ACHN (cell line): ENCODE results near the gene UBE2H.
"Not testable (repeated sequence)": the region's sequence is repeated elsewhere in the genome, so short reads cannot be mapped to it uniquely, and the experiment has no call there.

Source experiments
- DNase-seq: peaks from one replicate; pipeline ENCODE4 v3.0.0-alpha.2; 2015
- in situ Hi-C: cut with HindIII; loops from 2 replicates; pipeline ENCODE4 v1.10.0; 2017; ENCODE audit warnings: low sequenced_read_pairs, low pct_ligation_motif_present, low pct_unique_long_range_greater_than_20kb

Gene UBE2H

DNA sequence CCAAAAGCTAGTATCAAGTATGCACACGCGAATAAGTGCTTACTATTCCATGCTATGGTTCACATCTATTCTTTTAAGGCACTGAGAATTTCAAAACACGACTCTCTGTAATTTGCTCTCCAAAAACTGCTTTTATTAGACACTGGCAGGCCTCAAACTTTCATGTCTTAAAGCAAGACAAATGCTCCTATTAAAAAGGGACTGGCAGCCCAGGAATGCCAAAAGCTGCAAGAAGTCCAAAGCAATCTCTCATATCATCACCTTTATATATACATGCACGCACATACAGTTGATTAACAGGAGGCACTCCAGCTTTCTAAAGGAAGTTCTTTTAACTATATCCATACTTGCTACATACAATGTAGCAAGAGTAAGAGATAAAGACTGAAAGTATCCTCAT, 34.8 kb downstream of the UBE2H start:
- no peak for DNase-seq
- in situ Hi-C loops = no loop called here

- no peak for DNase-seq
- in situ Hi-C loops = no loop called here
These were observed 38.1 kb downstream of the UBE2H start for GRCh38 chr7:129914536-129915272.

DNA sequence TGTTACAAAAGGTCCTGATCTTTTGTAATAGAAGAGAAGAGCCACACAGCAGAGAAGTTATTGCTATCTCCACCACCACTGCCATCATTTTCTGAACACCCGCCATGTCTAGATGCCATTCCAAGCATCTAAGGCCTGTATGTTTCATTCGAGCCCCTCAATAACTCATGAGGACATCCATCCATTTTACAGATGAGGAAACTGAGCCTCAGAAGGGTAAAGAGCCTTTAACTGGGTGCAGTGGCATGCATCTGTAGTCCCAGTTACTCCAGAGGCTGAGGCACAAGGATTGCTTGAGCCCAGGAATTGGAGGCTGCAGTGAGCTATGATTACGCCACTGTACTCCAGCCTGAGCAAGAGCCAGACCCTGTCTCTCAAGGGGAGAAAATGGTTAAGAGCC, 39.3 kb downstream of the UBE2H start:
- in situ Hi-C loops = no loop called here
- no peak for DNase-seq

- in situ Hi-C loops = no loop called here
- DNase-seq = no peak
These were observed 41.0 kb downstream of the UBE2H start for GRCh38 chr7:129911790-129912189.

DNA sequence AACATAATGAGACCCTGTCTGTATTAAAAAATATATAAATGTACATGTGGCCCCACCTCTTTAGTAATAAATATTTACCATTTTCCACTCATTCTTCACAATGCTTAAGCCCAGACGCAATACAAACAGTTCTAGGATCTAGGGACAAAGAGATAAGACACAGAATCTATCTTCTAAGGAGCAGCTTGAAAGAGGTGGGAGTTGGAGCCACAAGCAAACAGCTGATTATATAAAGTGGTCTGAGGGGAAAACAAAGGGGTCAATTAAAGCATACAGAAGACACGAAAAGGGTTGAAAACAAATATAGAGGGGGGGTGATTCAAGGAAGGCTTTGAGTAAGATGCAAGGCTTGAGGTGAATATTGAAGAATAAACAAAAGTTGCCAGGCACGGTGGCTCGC, 43.1 kb downstream of the UBE2H start:
- in situ Hi-C loops = no loop called here
- no peak for DNase-seq

DNA sequence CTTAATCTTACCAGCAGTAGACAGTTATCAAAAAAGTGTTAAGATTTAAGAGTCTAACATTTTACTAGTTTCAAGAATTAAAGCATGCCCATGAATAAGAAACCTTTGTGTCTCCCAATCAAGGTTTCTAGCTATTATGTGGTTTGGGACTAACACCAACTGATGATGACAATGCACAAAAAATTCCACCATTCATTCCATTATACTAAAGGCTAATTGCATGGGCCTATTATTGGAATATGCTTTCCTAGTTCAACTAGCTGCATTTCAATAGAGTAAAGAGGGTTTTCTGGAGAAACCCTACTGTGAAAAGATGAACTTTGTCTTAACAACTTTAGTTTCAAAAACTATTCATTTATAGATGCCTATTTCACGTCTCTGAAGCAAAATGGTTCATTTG, 44.6 kb downstream of the UBE2H start:
- in situ Hi-C loops = no loop called here
- no peak for DNase-seq

DNA sequence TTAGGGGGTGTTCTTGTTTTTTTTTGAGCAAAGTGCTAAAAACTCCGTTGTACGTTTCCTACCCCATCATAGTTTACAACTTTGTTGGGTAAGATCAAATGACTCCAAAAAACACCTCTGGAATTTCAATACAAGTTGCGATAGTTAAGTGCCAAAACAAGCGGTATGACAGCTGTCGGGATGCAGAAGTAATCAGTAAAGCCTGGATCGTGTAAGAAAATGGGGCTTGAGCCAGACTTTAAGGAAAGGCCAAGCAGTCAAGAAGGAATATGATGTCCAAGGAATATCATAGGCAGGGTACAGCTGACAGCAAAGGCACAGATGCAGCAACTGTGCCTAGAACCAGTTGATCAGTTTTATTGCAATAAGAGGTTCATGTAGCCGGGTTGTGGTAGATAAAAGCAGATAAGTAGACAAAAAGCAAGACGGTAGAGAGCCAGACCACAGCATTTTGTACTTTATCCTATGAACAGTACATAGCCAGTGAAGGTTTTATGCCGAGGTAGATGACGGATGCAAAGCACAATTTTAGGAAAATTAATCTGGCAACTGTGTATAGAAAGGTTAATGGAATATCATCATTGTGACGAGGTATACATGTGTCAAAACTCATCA, 45.5 kb downstream of the UBE2H start:
- in situ Hi-C loops = no loop called here
- DNase-seq = no peak

GRCh38 chr7:129906700-129907099, 46.1 kb downstream of the UBE2H start:
- no peak for DNase-seq
- in situ Hi-C loops = no loop called here

DNA sequence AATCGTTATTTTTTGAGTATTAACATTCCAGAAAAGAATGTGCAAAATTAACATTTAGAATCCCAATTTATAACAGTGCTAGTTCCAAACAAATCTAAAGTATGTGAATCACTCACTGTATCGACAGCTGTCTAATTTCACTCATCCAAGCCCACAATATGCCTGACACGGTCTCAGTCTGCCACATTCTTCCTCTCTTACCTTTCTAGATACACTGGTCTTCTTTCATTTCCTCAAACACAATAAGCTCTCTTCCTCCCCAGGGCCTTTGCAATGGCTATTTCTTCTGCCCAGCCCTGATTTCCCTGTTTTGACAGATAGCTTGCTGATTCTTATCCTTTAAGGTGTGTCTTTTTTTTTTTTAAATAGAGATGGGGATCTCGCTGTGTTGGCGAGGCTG, 48.8 kb downstream of the UBE2H start:
- DNase-seq = no peak

DNA sequence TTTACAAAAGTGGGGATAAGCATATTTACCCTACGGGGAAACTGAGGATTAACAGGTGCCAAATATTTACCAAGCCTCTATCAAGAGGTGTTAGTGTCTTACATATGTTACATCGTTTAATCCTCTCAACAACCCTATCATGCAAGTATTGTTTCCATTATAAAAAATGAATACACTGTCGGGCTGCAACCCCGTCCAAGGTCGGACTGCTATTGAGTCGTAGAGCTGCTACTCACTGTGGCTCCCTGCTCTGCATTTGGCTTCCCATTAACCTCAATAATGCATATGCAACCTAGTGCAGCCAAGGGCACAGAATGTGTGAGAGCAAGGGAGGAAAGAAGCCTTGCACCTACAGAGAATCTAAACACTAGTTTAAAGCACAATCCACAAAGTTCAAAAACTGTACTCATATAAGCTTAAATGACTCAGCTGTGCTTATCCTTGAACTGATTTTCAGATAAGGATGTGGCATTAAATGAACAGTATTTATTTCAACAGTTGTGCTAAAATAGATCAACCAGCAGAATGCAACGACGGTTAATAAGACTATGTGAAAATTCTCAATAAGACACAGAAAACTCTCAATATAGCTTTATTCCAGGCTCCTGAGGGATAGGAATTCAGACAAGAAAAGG, 49.9 kb downstream of the UBE2H start:
- no peak for DNase-seq
- in situ Hi-C loops = no loop called here

More for the DNA sequence above, 48.8 kb downstream of the UBE2H start:
- in situ Hi-C loops = no loop called here

GRCh38 chr7:129898502-129899160, 54.1 kb downstream of the UBE2H start:
- in situ Hi-C loops = no loop called here
- DNase-seq = no peak

GRCh38 chr7:129898007-129898406, 54.8 kb downstream of the UBE2H start:
- no peak for DNase-seq
- in situ Hi-C loops = no loop called here

DNA sequence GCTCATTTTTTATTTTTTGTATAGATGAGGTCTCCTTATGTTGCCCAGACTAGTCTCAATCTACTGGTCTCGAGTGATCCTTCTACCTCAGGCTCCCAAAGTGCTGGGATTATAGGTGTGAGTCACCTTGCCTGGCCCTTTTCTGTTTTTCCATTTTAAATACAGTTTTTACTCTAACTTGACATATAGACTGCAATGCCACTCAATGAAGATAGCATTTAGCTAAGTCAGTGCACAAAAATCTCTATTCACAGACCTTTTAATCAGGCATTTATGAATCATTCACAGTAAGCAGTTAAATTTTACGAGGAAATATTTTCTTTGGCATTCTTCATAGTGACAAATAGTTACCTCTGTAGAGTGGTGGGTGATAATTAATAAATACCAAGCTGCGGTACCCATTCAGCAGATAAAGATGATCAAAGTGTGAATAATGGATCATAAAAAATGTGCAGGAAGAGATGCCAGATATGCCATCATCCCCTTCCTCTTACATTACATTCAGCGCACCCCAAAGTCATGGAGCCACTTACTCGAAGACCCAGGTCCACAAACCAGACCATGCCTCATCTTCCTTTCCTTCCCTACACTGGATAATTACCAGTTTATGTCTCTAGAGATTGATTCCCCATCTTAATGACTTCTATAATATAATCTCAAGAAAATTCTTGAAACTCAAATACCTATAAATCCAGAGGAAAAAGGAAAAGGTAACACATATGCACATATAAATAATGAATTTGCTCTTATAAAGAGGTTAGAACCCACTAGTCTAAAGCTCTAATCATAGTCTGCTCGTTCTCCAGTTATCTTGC, 56.0 kb downstream of the UBE2H start:
- in situ Hi-C loops = no loop called here
- DNase-seq = peak; percentile 72

DNA sequence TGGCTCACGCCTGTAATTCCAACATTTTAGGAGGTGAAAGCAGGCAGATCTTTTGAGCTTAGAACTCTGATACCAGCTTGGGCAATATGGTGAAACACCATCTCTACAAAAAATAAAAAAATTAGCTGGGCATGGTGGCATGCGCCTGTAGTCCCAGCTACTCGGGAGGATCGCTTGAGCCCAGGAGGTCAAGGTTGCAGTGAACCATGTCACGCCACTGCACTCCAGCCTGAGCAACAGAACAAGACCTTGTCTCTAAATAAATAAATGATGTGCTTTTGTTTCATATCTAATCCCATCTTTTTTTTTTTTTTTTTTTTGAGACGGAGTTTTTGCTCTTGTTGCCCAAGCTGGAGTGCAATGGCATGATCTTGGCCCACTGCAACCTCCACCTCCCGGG, 58.6 kb downstream of the UBE2H start:
- in situ Hi-C loops, DNase-seq: not testable (repeated sequence)

DNA sequence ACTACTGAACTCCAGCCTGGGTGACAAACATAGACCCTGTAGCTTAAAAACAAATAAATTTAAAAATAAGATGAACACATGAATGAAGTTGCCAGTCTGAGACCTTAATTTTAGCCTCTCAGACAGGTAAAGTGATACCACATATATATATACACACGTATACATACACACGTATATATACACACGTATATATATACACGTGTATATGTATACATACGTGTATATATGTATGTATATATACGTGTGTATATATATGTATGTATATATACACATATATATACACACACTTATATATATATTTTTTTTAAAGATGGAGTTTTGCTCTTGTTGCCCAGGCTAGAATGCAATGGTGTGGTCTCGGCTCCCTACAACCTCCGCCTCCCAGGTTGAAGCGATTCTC, 62.7 kb downstream of the UBE2H start:
- in situ Hi-C loops = no loop called here

DNA sequence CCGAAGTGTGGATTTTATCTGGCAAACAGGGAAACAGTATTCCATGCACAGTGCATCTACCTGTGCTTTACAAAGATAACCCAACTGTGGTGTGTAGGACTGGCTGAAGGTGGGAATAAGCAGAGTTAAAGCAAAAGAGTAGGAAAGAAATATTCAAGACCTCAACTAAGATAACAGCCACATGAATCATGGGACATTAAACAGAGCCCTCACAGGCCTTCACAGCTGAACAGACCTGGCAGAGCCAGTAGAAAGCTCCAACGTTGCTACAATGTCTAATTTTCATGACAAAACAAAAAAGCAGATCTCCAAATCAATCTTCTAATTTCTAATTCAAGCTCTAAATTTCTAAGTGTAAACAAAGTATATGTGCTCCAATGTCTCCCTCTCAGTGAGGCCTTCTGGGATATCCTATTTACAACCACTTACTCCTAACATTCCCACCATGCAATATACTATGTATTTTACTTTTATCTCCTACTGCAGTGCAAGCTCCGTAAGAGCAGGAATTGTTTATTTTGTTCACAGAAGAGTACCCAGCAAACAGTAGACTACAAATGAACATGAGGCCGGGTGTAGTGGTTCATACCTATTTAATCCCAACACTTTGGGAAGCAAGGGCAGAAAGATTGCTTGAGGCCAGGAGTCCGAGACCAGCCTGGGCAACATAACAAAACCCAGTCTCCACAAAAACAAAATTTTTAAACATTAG, 63.5 kb downstream of the UBE2H start:
- in situ Hi-C loops = no loop called here
- no peak for DNase-seq

More for the DNA sequence above, 62.7 kb downstream of the UBE2H start:
- DNase-seq = no peak

- in situ Hi-C loops = no loop called here
- DNase-seq = no peak
These were observed 64.9 kb downstream of the UBE2H start for GRCh38 chr7:129887865-129888264.

GRCh38 chr7:129886818-129887186, 66.0 kb downstream of the UBE2H start:
- in situ Hi-C loops = no loop called here
- DNase-seq = peak; percentile 78
